SH-SY5Y (cell line): ENCODE results near the gene RAB40B.

ENCODE experiments used
- GATA2 ChIP-seq: IDR thresholded peaks from 2 replicates; pipeline ENCODE4 v1.6.1; 2011; ENCODE audit warnings: mild to moderate bottlenecking, low read depth, low read length
- GATA3 ChIP-seq: IDR thresholded peaks from 2 replicates; pipeline ENCODE4 v1.6.1; 2011; ENCODE audit warnings: low read depth, mild to moderate bottlenecking, low read length, moderate library complexity

DNA sequence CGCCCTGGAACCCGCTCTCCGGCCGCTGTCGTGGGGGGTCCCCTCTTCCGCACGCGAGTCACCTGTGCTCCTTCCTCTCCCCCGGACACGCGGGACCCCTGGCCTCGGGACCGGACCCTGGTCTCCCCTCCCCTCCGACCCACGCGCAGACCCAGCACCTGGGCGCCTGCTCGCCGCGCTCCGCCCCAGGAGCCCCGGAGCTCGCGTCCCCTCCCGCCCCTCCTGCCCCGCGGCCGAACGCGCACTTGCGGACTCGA is 762 bp downstream of the RAB40B start:
- no peak for TF ChIP-seq GATA3
- TF ChIP-seq GATA2 = no peak
